SK-N-SH (cell line): Measurements from ENCODE around the gene APC2. TPM values are rescaled to one million over a fixed set of nuclear protein-coding genes. Genes with fewer than 3 reads are reported as not detected.

Source experiments
- CTCF ChIA-PET: fragments of 300-600, 350-600 bp; formaldehyde crosslinking; extraction: SDS; loops from one replicate; lab custom pipeline; 2021; lab: Yijun Ruan, JAX
- POLR2A ChIA-PET: fragments of 350-600 bp; sonication (Branson Sonifier 250); formaldehyde crosslinking; extraction: SDS; loops from one replicate; lab custom pipeline; 2020; ENCODE audit warnings: antibody characterized with exemption, inconsistent platforms; lab: Yijun Ruan, JAX
- DNase-seq: peaks from one replicate; pipeline ENCODE4 v3.0.0; 2012
- H2AFZ ChIP-seq: fragments of 200-600 bp; sonication (generic); 2 replicates; pipeline ENCODE4 v1.8.1; 2016; ENCODE audit warnings: antibody characterized with exemption, mild to moderate bottlenecking, low read depth
- H3F3A ChIP-seq: fragments of 200-600 bp; sonication (generic); replicated peaks from 2 replicates; pipeline ENCODE3; 2016; ENCODE audit warnings: antibody characterized with exemption, mild to moderate bottlenecking; ENCODE audit not compliant: insufficient read depth
- H3K27ac ChIP-seq, 2 experiments: fragments of 200-500 bp in 1 of 2; fragments of 200-600 bp in 1 of 2; sonication (Bioruptor generic) in 1 of 2; sonication (generic), shearing (Covaris generic) in 1 of 2; 2 replicates each; pipeline versions ENCODE4 v1.5.1 to v1.6.1; 2014 to 2016; ENCODE audit warnings: low read depth in 2 of 2, inconsistent platforms in 1 of 2, low read length in 1 of 2, mild to moderate bottlenecking in 1 of 2, mixed read lengths in 1 of 2
- H3K27me3 ChIP-seq: fragments of 200-600 bp; sonication (generic), shearing (Covaris generic); 2 replicates; pipeline ENCODE4 v1.6.1; 2016; ENCODE audit warnings: mixed run types; ENCODE audit not compliant: insufficient read depth
- H3K36me3 ChIP-seq, 2 experiments: fragments of 200-500 bp in 1 of 2; fragments of 200-600 bp in 1 of 2; sonication (Bioruptor generic) in 1 of 2; sonication (generic) in 1 of 2; replicated peaks in 1 of 2; 2 replicates each; pipeline versions ENCODE3 to v1.5.1; 2014 to 2016; ENCODE audit warnings: low read length in 1 of 2, mild to moderate bottlenecking in 1 of 2; ENCODE audit not compliant: insufficient read depth in 2 of 2, control insufficient read depth in 1 of 2
- H3K4me1 ChIP-seq, 2 experiments: fragments of 200-500 bp in 1 of 2; fragments of 200-600 bp in 1 of 2; sonication (Bioruptor generic) in 1 of 2; sonication (generic), shearing (Covaris generic) in 1 of 2; 2 replicates each; pipeline versions ENCODE4 v1.5.1 to v1.6.1; 2014 to 2016; ENCODE audit warnings: low read depth in 1 of 2, low read length in 1 of 2, mixed run types in 1 of 2; ENCODE audit not compliant: insufficient read depth in 2 of 2, control insufficient read depth in 1 of 2
- H3K4me2 ChIP-seq: fragments of 200-600 bp; sonication (generic), shearing (Covaris generic); 2 replicates; pipeline ENCODE4 v1.6.1; 2017; ENCODE audit warnings: mixed run types
- H3K4me3 ChIP-seq, 2 experiments: fragments of 200-500 bp in 1 of 2; fragments of 200-600 bp in 1 of 2; sonication (Bioruptor generic) in 1 of 2; sonication (generic), shearing (Covaris generic) in 1 of 2; 2 replicates each; pipeline versions ENCODE4 v1.5.1 to v1.8.1; 2014 to 2016; ENCODE audit warnings: low read depth in 2 of 2, inconsistent platforms in 1 of 2, low read length in 1 of 2, mild to moderate bottlenecking in 1 of 2, mixed read lengths in 1 of 2, moderate library complexity in 1 of 2
- H3K79me2 ChIP-seq: fragments of 200-600 bp; sonication (generic); 2 replicates; pipeline ENCODE4 v1.8.1; 2017; ENCODE audit warnings: mild to moderate bottlenecking; ENCODE audit not compliant: insufficient read depth
- H3K9ac ChIP-seq: fragments of 200-600 bp; sonication (generic); 2 replicates; pipeline ENCODE4 v1.6.1; 2017; ENCODE audit warnings: mixed run types
- H3K9me2 ChIP-seq: fragments of 200-600 bp; sonication (generic); 2 replicates; pipeline ENCODE4 v1.6.1; 2017; ENCODE audit warnings: mixed run types
- H3K9me3 ChIP-seq: fragments of 200-600 bp; sonication (generic); 2 replicates; pipeline ENCODE4 v1.6.1; 2017; ENCODE audit warnings: mixed run types, mild to moderate bottlenecking, moderate library complexity
- H4K20me1 ChIP-seq: fragments of 200-600 bp; sonication (generic); 2 replicates; pipeline ENCODE4 v1.6.1; 2017; ENCODE audit warnings: mild to moderate bottlenecking, mixed run types; ENCODE audit not compliant: insufficient read depth
- FOSL2 ChIP-seq: IDR thresholded peaks from 2 replicates; pipeline ENCODE4 v1.4.0; 2012; ENCODE audit warnings: low read depth, mild to moderate bottlenecking, moderate library complexity, borderline replicate concordance
- FOXM1 ChIP-seq: IDR thresholded peaks from 2 replicates; pipeline ENCODE4 v1.4.0; 2012; ENCODE audit warnings: low read depth, mild to moderate bottlenecking
- MEF2A ChIP-seq: IDR thresholded peaks from 2 replicates; pipeline ENCODE4 v1.4.0; 2012; ENCODE audit warnings: low read depth, borderline replicate concordance
- RAD21 ChIP-seq: IDR thresholded peaks from 2 replicates; pipeline ENCODE4 v1.6.1; 2012; ENCODE audit warnings: mild to moderate bottlenecking, low read length
- TAF1 ChIP-seq: IDR thresholded peaks from 2 replicates; pipeline ENCODE4 v1.6.1; 2012; ENCODE audit warnings: low read depth, mild to moderate bottlenecking, low read length, moderate library complexity, borderline replicate concordance
- TEAD4 ChIP-seq: IDR thresholded peaks from 2 replicates; pipeline ENCODE4 v1.4.0; 2012; ENCODE audit warnings: mild to moderate bottlenecking, borderline replicate concordance; ENCODE audit not compliant: insufficient read depth
- YY1 ChIP-seq: IDR thresholded peaks from 2 replicates; pipeline ENCODE4 v1.4.0; 2012; ENCODE audit warnings: low read depth, mild to moderate bottlenecking
- WGBS: methylation state at CpG from one replicate; pipeline ENCODE4 v1.1.6; 2017; ENCODE audit warnings: low lambda C conversion rate; 5-methylcytosine and 5-hydroxymethylcytosine counted together
- polyA plus RNA-seq, 3 experiments: library from polyadenylated mRNA; depleted of rRNA; stranded (reverse); fragments of >200 nt; gene quantifications; 2 replicates each; pipeline ENCODE4 v1.2.3, GENCODE V29; 2012
- TF ChIP-seq, protein P1 (sequence below): IDR thresholded peaks from 2 replicates; pipeline ENCODE4; 2012
- TF ChIP-seq, protein P2 (sequence below): fragments of 200-600 bp; sonication (generic); IDR thresholded peaks from 2 replicates; pipeline ENCODE4 v1.6.1; 2017; ENCODE audit warnings: antibody characterized with exemption, mild to moderate bottlenecking, moderate library complexity
- TF ChIP-seq, protein P3 (sequence below): IDR thresholded peaks from 2 replicates; pipeline ENCODE4 v1.6.1; 2012; ENCODE audit warnings: mild to moderate bottlenecking, low read depth, low read length, moderate library complexity

APC2 gene
- polyA plus RNA-seq, 1 of the 3 experiments (the other 2 are of a cell fraction): 1.3 TPM

DNA sequence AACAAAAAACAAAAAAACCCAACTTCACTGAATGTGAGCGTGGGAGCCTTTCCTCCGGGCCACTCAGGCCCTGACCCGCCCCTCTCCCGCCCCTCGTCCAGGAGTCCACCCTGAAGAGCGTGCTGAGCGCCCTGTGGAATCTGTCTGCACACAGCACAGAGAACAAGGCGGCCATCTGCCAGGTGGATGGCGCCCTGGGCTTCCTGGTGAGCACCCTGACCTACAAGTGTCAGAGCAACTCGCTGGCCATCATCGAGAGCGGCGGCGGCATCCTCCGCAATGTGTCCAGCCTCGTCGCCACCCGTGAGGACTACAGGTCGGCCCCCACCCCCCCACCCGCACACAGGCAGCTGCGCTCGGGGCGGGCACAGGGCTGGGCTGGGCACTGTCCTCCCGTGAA, 11.9 kb downstream of the APC2 start:
- Histone ChIP-seq H3K9me2 (no peaks in the 10 kb centered on the region), H3F3A (peaks cover 3% of the 10 kb centered on the region), H4K20me1 (0 out of 2 replicates have a peak, but pooled peaks cover 4% of the 10 kb centered on the region), H3K4me2 (no peak overlapping the region), H3K9ac (no peak overlapping the region), H3K27me3 (no peaks in the 10 kb centered on the region), H3K36me3 (peaks cover 4 to 17% of the 10 kb centered on the region in 2 experiments), H3K4me1 (no peaks in the 10 kb centered on the region), H3K9me3 (no peaks in the 10 kb centered on the region)
- no peak for DNase-seq
- TF ChIP-seq, protein P1, sequence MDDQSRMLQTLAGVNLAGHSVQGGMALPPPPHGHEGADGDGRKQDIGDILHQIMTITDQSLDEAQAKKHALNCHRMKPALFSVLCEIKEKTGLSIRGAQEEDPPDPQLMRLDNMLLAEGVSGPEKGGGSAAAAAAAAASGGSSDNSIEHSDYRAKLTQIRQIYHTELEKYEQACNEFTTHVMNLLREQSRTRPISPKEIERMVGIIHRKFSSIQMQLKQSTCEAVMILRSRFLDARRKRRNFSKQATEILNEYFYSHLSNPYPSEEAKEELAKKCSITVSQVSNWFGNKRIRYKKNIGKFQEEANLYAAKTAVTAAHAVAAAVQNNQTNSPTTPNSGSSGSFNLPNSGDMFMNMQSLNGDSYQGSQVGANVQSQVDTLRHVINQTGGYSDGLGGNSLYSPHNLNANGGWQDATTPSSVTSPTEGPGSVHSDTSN: no peak
- TF ChIP-seq, protein P2, sequence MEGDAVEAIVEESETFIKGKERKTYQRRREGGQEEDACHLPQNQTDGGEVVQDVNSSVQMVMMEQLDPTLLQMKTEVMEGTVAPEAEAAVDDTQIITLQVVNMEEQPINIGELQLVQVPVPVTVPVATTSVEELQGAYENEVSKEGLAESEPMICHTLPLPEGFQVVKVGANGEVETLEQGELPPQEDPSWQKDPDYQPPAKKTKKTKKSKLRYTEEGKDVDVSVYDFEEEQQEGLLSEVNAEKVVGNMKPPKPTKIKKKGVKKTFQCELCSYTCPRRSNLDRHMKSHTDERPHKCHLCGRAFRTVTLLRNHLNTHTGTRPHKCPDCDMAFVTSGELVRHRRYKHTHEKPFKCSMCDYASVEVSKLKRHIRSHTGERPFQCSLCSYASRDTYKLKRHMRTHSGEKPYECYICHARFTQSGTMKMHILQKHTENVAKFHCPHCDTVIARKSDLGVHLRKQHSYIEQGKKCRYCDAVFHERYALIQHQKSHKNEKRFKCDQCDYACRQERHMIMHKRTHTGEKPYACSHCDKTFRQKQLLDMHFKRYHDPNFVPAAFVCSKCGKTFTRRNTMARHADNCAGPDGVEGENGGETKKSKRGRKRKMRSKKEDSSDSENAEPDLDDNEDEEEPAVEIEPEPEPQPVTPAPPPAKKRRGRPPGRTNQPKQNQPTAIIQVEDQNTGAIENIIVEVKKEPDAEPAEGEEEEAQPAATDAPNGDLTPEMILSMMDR: no peak
- TF ChIP-seq MEF2A (no peak), TEAD4 (no peak), RAD21 (no peak), FOXM1 (no peak), TAF1 (no peak), YY1 (no peak), FOSL2 (no peak)
- TF ChIP-seq, protein P3, sequence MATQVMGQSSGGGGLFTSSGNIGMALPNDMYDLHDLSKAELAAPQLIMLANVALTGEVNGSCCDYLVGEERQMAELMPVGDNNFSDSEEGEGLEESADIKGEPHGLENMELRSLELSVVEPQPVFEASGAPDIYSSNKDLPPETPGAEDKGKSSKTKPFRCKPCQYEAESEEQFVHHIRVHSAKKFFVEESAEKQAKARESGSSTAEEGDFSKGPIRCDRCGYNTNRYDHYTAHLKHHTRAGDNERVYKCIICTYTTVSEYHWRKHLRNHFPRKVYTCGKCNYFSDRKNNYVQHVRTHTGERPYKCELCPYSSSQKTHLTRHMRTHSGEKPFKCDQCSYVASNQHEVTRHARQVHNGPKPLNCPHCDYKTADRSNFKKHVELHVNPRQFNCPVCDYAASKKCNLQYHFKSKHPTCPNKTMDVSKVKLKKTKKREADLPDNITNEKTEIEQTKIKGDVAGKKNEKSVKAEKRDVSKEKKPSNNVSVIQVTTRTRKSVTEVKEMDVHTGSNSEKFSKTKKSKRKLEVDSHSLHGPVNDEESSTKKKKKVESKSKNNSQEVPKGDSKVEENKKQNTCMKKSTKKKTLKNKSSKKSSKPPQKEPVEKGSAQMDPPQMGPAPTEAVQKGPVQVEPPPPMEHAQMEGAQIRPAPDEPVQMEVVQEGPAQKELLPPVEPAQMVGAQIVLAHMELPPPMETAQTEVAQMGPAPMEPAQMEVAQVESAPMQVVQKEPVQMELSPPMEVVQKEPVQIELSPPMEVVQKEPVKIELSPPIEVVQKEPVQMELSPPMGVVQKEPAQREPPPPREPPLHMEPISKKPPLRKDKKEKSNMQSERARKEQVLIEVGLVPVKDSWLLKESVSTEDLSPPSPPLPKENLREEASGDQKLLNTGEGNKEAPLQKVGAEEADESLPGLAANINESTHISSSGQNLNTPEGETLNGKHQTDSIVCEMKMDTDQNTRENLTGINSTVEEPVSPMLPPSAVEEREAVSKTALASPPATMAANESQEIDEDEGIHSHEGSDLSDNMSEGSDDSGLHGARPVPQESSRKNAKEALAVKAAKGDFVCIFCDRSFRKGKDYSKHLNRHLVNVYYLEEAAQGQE: no peak
- TF ChIP-seq, all 33 proteins: peak for 0
- CTCF ChIA-PET: no interaction called here
- Histone ChIP-seq H3K4me3 (no peak overlapping the region), H3K27ac (no peak overlapping the region), H2AFZ (no peak overlapping the region), H3K79me2 (no peaks in the 10 kb centered on the region)
- POLR2A ChIA-PET: interaction anchor here (1.0 kb wide), 1 partner anchor 10 kb away, joined by 3 read pairs; no protein-coding TSS in a partner anchor
- WGBS: 95% methylated on average over 15 of the region's 24 CpGs
